CD4-positive, alpha-beta memory T cell (primary cell): ENCODE data around the gene ARFRP1. TPM values are rescaled to one million over a fixed set of nuclear protein-coding genes. Genes with fewer than 3 reads are reported as not detected.

Source experiments
- CTCF ChIA-PET: fragments of 350-600 bp; sonication (Branson Sonifier 250); formaldehyde crosslinking; loops from one replicate; lab custom pipeline; 2021; ENCODE audit warnings: inconsistent platforms; ENCODE audit not compliant: partially characterized antibody; lab: Charles Lee
- POLR2A ChIA-PET: fragments of 350-600 bp; sonication (Branson Sonifier 250); formaldehyde crosslinking; loops from one replicate; lab custom pipeline; 2021; ENCODE audit not compliant: partially characterized antibody; lab: Charles Lee
- DNase-seq, 5 donors: peaks; one replicate each; pipeline versions ENCODE4 v3.0.0 to v3.0.0-alpha.2; 2020 to 2022; ENCODE audit warnings: mixed read lengths in 1 of 5
- H3K27ac ChIP-seq: one replicate; pipeline ENCODE4 v1.7.0; 2013; ENCODE audit warnings: low read depth, low read length
- H3K27me3 ChIP-seq: 2 replicates; pipeline ENCODE4 v1.7.0; 2013; ENCODE audit warnings: mild to moderate bottlenecking, low read length, moderate library complexity; ENCODE audit not compliant: insufficient read depth
- H3K36me3 ChIP-seq: 2 replicates; pipeline ENCODE4 v1.7.0; 2013; ENCODE audit warnings: mild to moderate bottlenecking, low read length, moderate library complexity; ENCODE audit not compliant: insufficient read depth
- H3K4me1 ChIP-seq: 2 replicates; pipeline ENCODE4 v1.7.0; 2013; ENCODE audit warnings: mild to moderate bottlenecking, low read length, moderate library complexity; ENCODE audit not compliant: insufficient read depth
- H3K4me3 ChIP-seq, 2 donors: one replicate each; pipeline ENCODE4 v1.7.0; 2013; ENCODE audit warnings: low read length in 2 of 2, mild to moderate bottlenecking in 1 of 2
- H3K9me3 ChIP-seq, 2 donors: one replicate each; pipeline ENCODE4 v1.7.0; 2013; ENCODE audit warnings: low read length in 2 of 2, control low read depth in 1 of 2; ENCODE audit not compliant: control insufficient read depth in 1 of 2
- H3K27ac Mint-ChIP-seq, 7 donors: one replicate each; pipeline ENCODE4 v1.8.0; 2020 to 2021; ENCODE audit warnings: mixed read lengths in 7 of 7, mild to moderate bottlenecking in 6 of 7, inconsistent platforms in 3 of 7, moderate library complexity in 3 of 7
- H3K27me3 Mint-ChIP-seq, 2 donors: one replicate each; pipeline ENCODE4 v1.8.0; 2020 to 2021; ENCODE audit warnings: mixed read lengths in 2 of 2
- H3K36me3 Mint-ChIP-seq, 2 donors: one replicate each; pipeline ENCODE4 v1.8.0; 2020 to 2021; ENCODE audit warnings: mixed read lengths in 2 of 2, inconsistent platforms in 1 of 2, mild to moderate bottlenecking in 1 of 2
- H3K4me1 Mint-ChIP-seq, 4 donors: one replicate each; pipeline ENCODE4 v1.8.0; 2020 to 2021; ENCODE audit warnings: mixed read lengths in 4 of 4, mild to moderate bottlenecking in 1 of 4
- H3K4me3 Mint-ChIP-seq, 8 donors: one replicate each; pipeline ENCODE4 v1.8.0; 2020 to 2021; ENCODE audit warnings: mixed read lengths in 8 of 8, mild to moderate bottlenecking in 7 of 8, moderate library complexity in 6 of 8, inconsistent platforms in 3 of 8
- H3K9me3 Mint-ChIP-seq, 8 donors: one replicate each; pipeline ENCODE4 v1.8.0; 2020 to 2021; ENCODE audit warnings: mixed read lengths in 8 of 8, mild to moderate bottlenecking in 5 of 8, inconsistent platforms in 3 of 8, moderate library complexity in 1 of 8
- intact Hi-C: fragments of 100-400 bp; cut with micrococcal nuclease; formaldehyde crosslinking; loops from one replicate; pipeline ENCODE4 v1.15.1; 2023
- polyA plus RNA-seq, 2 donors: library from polyadenylated mRNA; unstranded; fragments of 300-500 nt; fragmentation: Illumina TruSeq; gene quantifications; one replicate each; pipeline ENCODE4 v1.2.3, GENCODE V29; 2021
- total RNA-seq, 2 experiments: library from RNA; stranded (reverse); gene quantifications; one replicate each; pipeline ENCODE4 v1.2.3, GENCODE V29; 2021

ARFRP1 gene
- total and polyA plus RNA-seq, 4 experiments from 2014 or later: 65.5 to 92.0 (median 76.0) TPM

- no peaks in the 10 kb centered on the region for H3K9me3 ChIP-seq
- CTCF ChIA-PET: interaction anchor here (0.7 to 1.1 kb wide), 2 partner anchors 13 to 43 kb away, joined by 3 read pairs; no protein-coding TSS in a partner anchor
- Mint-ChIP-seq H3K36me3 (peaks cover 6 to 8% of the 10 kb centered on the region in 2 donors), H3K4me3 (peak overlapping the region in 3 of 8 donors; percentile 4 to 26 (median 13)), H3K27ac (peak overlapping the region in 3 of 7 donors; percentile 42 to 66 (median 59)), H3K4me1 (peaks cover 0 to 2% (median 0%) of the 10 kb centered on the region in 4 donors), H3K27me3 (no peaks in the 10 kb centered on the region), H3K9me3 (no peaks in the 10 kb centered on the region)
- no peak overlapping the region for H3K4me3 ChIP-seq
- DNase-seq: no peak
- H3K27ac ChIP-seq: no peak overlapping the region
- peaks cover 5% of the 10 kb centered on the region for H3K36me3 ChIP-seq
- no peaks in the 10 kb centered on the region for H3K27me3 ChIP-seq
- H3K4me1 ChIP-seq: peaks cover 18% of the 10 kb centered on the region
- intact Hi-C loops: no loop called here
- POLR2A ChIA-PET: interaction anchor here (0.9 to 3.8 kb wide), 4 partner anchors 7 to 224 kb away, joined by 3 to 53 read pairs (median 5); partner anchors contain the start of genes ARFRP1 and ZGPAT
Measured at GRCh38 chr20:63743210-63743970, 35.6 kb upstream of the ARFRP1 start.

GRCh38 chr20:63742381-63743024 lies 34.7 kb upstream of the ARFRP1 start:
- intact Hi-C loops: no loop called here
- ChIA-PET CTCF (interaction anchor here (0.7 kb wide), 1 partner anchor 14 kb away, joined by 3 read pairs; no protein-coding TSS in a partner anchor), POLR2A (interaction anchor here (0.9 to 3.8 kb wide), 7 partner anchors 8 to 225 kb away, joined by 3 to 53 read pairs (median 6); partner anchors contain the start of genes ARFRP1, PPDPF and ZGPAT)
- no peak overlapping the region for H3K27ac ChIP-seq
- no peak overlapping the region for H3K4me3 ChIP-seq
- peaks cover 0 to 2% (median 0%) of the 10 kb centered on the region in 4 donors for H3K4me1 Mint-ChIP-seq
- H3K27me3 ChIP-seq: no peaks in the 10 kb centered on the region
- DNase-seq: no peak
- H3K27ac Mint-ChIP-seq: no peak overlapping the region
- H3K9me3 ChIP-seq: no peaks in the 10 kb centered on the region
- H3K4me3 Mint-ChIP-seq: no peak overlapping the region
- peaks cover 6 to 8% of the 10 kb centered on the region in 2 donors for H3K36me3 Mint-ChIP-seq
- peaks cover 5% of the 10 kb centered on the region for H3K36me3 ChIP-seq
- no peaks in the 10 kb centered on the region for H3K27me3 Mint-ChIP-seq
- peaks cover 23% of the 10 kb centered on the region for H3K4me1 ChIP-seq
- no peaks in the 10 kb centered on the region for H3K9me3 Mint-ChIP-seq

GRCh38 chr20:63741676-63742380 lies 34.1 kb upstream of the ARFRP1 start:
- H3K9me3 ChIP-seq: no peaks in the 10 kb centered on the region
- H3K27me3 ChIP-seq: no peaks in the 10 kb centered on the region
- peaks cover 23% of the 10 kb centered on the region for H3K4me1 ChIP-seq
- DNase-seq: no peak
- Mint-ChIP-seq H3K27ac (peak overlapping the region in 2 of 7 donors; percentile 35 to 42), H3K4me1 (peaks cover 0 to 2% (median 0%) of the 10 kb centered on the region in 4 donors), H3K4me3 (peak overlapping the region in 5 of 8 donors; percentile 27 to 71 (median 52)), H3K27me3 (no peaks in the 10 kb centered on the region), H3K9me3 (no peaks in the 10 kb centered on the region), H3K36me3 (peaks cover 8 to 10% of the 10 kb centered on the region in 2 donors)
- no peak overlapping the region for H3K4me3 ChIP-seq
- peaks cover 5% of the 10 kb centered on the region for H3K36me3 ChIP-seq
- intact Hi-C loops: no loop called here
- no peak overlapping the region for H3K27ac ChIP-seq
- POLR2A ChIA-PET: interaction anchor here (1.0 to 3.8 kb wide), 14 partner anchors 9 to 221 kb away, joined by 3 to 53 read pairs (median 4); partner anchors contain the start of genes ARFRP1, GMEB2, HELZ2 and PPDPF
- CTCF ChIA-PET: interaction anchor here (1.5 to 1.6 kb wide), 2 partner anchors 34 to 100 kb away, joined by 5 read pairs; partner anchors contain the start of genes ARFRP1 and ZGPAT

- DNase-seq: no peak
- H3K27ac Mint-ChIP-seq: peak overlapping the region in 2 of 7 donors; percentile 35 to 42
- peak overlapping the region in 7 of 8 donors; percentile 27 to 71 (median 49) for H3K4me3 Mint-ChIP-seq
- Histone ChIP-seq H3K27me3 (no peaks in the 10 kb centered on the region), H3K4me1 (peaks cover 23% of the 10 kb centered on the region), H3K9me3 (no peaks in the 10 kb centered on the region), H3K36me3 (peaks cover 5% of the 10 kb centered on the region), H3K27ac (peak overlapping the region; percentile 54), H3K4me3 (peak overlapping the region in 1 of 2 donors; percentile 60)
- peaks cover 1 to 5% (median 3%) of the 10 kb centered on the region in 4 donors for H3K4me1 Mint-ChIP-seq
- H3K36me3 Mint-ChIP-seq: peaks cover 8 to 15% of the 10 kb centered on the region in 2 donors
- POLR2A ChIA-PET: interaction anchor here (1.0 to 3.8 kb wide), 17 partner anchors 7 to 220 kb away, joined by 3 to 53 read pairs (median 4); partner anchors contain the start of genes ARFRP1, GMEB2, HELZ2 and PPDPF
- H3K27me3 Mint-ChIP-seq: no peaks in the 10 kb centered on the region
- CTCF ChIA-PET: interaction anchor here (1.5 to 1.6 kb wide), 2 partner anchors 34 to 99 kb away, joined by 5 read pairs; partner anchors contain the start of genes ARFRP1 and ZGPAT
- peaks cover 0 to 3% (median 0%) of the 10 kb centered on the region in 8 donors for H3K9me3 Mint-ChIP-seq
- intact Hi-C loops: no loop called here
Measured at GRCh38 chr20:63741354-63741675, 33.5 kb upstream of the ARFRP1 start.

GRCh38 chr20:63740627-63741353 lies 33.0 kb upstream of the ARFRP1 start:
- no peaks in the 10 kb centered on the region for H3K9me3 ChIP-seq
- H3K4me1 ChIP-seq: peaks cover 28% of the 10 kb centered on the region
- Mint-ChIP-seq H3K27me3 (no peaks in the 10 kb centered on the region), H3K4me1 (peaks cover 6 to 10% (median 7%) of the 10 kb centered on the region in 4 donors), H3K36me3 (peaks cover 8 to 20% of the 10 kb centered on the region in 2 donors), H3K27ac (peak overlapping the region in 3 of 7 donors; percentile 42 to 65 (median 47)), H3K9me3 (peaks cover 0 to 3% (median 0%) of the 10 kb centered on the region in 8 donors), H3K4me3 (peak overlapping the region; percentile 44 to 80 (median 60))
- peak overlapping the region; percentile 42 to 60 for H3K4me3 ChIP-seq
- intact Hi-C loops: loop anchor here (1.0 kb wide), 1 partner anchor 11 kb away; no protein-coding TSS in a partner anchor
- ChIA-PET POLR2A (interaction anchor here (0.7 to 3.8 kb wide), 24 partner anchors 8 to 220 kb away, joined by 3 to 53 read pairs (median 4); partner anchors contain the start of genes ARFRP1, GMEB2, HELZ2 and PPDPF), CTCF (interaction anchor here (0.9 to 1.6 kb wide), 4 partner anchors 10 to 99 kb away, joined by 3 to 5 read pairs (median 5); partner anchors contain the start of genes ARFRP1 and ZGPAT)
- H3K27me3 ChIP-seq: no peaks in the 10 kb centered on the region
- peak; percentile 48 to 58 (median 53) for DNase-seq
- H3K36me3 ChIP-seq: peaks cover 5% of the 10 kb centered on the region
- peak overlapping the region; percentile 54 for H3K27ac ChIP-seq
